H9 (cell line): Measurements from ENCODE around the gene CCDC148. TPM values are rescaled to one million over a fixed set of nuclear protein-coding genes. Genes with fewer than 3 reads are reported as not detected.

Source experiments
- DNase-seq: peaks from one replicate; pipeline ENCODE4 v3.0.0-alpha.2; 2017
- H2AFZ ChIP-seq: one replicate; pipeline ENCODE4 v1.6.1; 2013; ENCODE audit warnings: mild to moderate bottlenecking, low read length, control low read depth, moderate library complexity
- H2AK5ac ChIP-seq: 2 replicates; pipeline ENCODE4 v1.6.1; 2013; ENCODE audit warnings: low read length, control low read depth, mixed read lengths; ENCODE audit not compliant: insufficient read length
- H2BK120ac ChIP-seq: one replicate; pipeline ENCODE4 v1.6.1; 2013; ENCODE audit warnings: low read depth, mild to moderate bottlenecking, low read length, control low read depth, inconsistent platforms; ENCODE audit not compliant: poor library complexity, severe bottlenecking
- H2BK12ac ChIP-seq: 2 replicates; pipeline ENCODE4 v1.6.1; 2013; ENCODE audit warnings: low read length, control low read depth, mixed read lengths, low read depth; ENCODE audit not compliant: insufficient read length
- H2BK15ac ChIP-seq: 2 replicates; pipeline ENCODE4 v1.6.1; 2013; ENCODE audit warnings: low read depth, low read length, control low read depth
- H2BK20ac ChIP-seq: one replicate; pipeline ENCODE4 v1.6.1; 2013; ENCODE audit warnings: low read depth, mild to moderate bottlenecking, low read length, control low read depth, inconsistent platforms; ENCODE audit not compliant: poor library complexity, severe bottlenecking
- H2BK5ac ChIP-seq: 2 replicates; pipeline ENCODE4 v1.6.1; 2013; ENCODE audit warnings: low read length, control low read depth, mixed read lengths; ENCODE audit not compliant: insufficient read length
- H3K14ac ChIP-seq: 2 replicates; pipeline ENCODE4 v1.6.1; 2013; ENCODE audit warnings: low read length, control low read depth; ENCODE audit not compliant: insufficient read depth
- H3K18ac ChIP-seq: 2 replicates; pipeline ENCODE4 v1.6.1; 2013; ENCODE audit warnings: low read depth, mild to moderate bottlenecking, mixed read lengths, low read length, control low read depth; ENCODE audit not compliant: insufficient read length
- H3K23ac ChIP-seq: 2 replicates; pipeline ENCODE4 v1.6.1; 2013; ENCODE audit warnings: low read length, control low read depth, mixed read lengths, low read depth; ENCODE audit not compliant: insufficient read length
- H3K23me2 ChIP-seq: 2 replicates; pipeline ENCODE4 v1.6.1; 2013; ENCODE audit warnings: low read depth, mild to moderate bottlenecking, mixed read lengths, low read length, control low read depth; ENCODE audit not compliant: insufficient read length, poor library complexity, severe bottlenecking
- H3K27ac ChIP-seq: 2 replicates; pipeline ENCODE4 v1.5.1; 2013; ENCODE audit warnings: low read length, control low read depth, mixed read lengths, low read depth; ENCODE audit not compliant: insufficient read length
- H3K27me3 ChIP-seq: 2 replicates; pipeline ENCODE4 v1.6.1; 2013; ENCODE audit warnings: low read length, control low read depth, inconsistent platforms; ENCODE audit not compliant: insufficient read depth
- H3K4ac ChIP-seq: 2 replicates; pipeline ENCODE4 v1.6.1; 2013; ENCODE audit warnings: low read depth, mild to moderate bottlenecking, control low read depth, inconsistent platforms, low read length, moderate library complexity
- H3K4me1 ChIP-seq: 2 replicates; pipeline ENCODE4 v1.6.1; 2013; ENCODE audit warnings: low read length, control low read depth, inconsistent platforms; ENCODE audit not compliant: insufficient read depth
- H3K4me2 ChIP-seq: 2 replicates; pipeline ENCODE4 v1.6.1; 2013; ENCODE audit warnings: low read length, control low read depth, mixed read lengths; ENCODE audit not compliant: insufficient read length, insufficient read depth
- H3K56ac ChIP-seq: 2 replicates; pipeline ENCODE4 v1.6.1; 2013; ENCODE audit warnings: low read depth, mild to moderate bottlenecking, mixed read lengths, low read length, control low read depth; ENCODE audit not compliant: insufficient read length
- H3K79me1 ChIP-seq: 2 replicates; pipeline ENCODE4 v1.6.1; 2013; ENCODE audit warnings: low read depth, mild to moderate bottlenecking, moderate library complexity, low read length, control low read depth, inconsistent platforms; ENCODE audit not compliant: insufficient read depth, poor library complexity, severe bottlenecking
- H3K79me2 ChIP-seq: 2 replicates; pipeline ENCODE4 v1.6.1; 2013; ENCODE audit warnings: low read length, control low read depth, inconsistent platforms; ENCODE audit not compliant: insufficient read depth
- H3K9ac ChIP-seq: 2 replicates; pipeline ENCODE4 v1.6.1; 2013; ENCODE audit warnings: low read length, control low read depth, mixed read lengths; ENCODE audit not compliant: insufficient read length; ENCODE audit errors: extremely low read depth
- H3K9me3 ChIP-seq: one replicate; pipeline ENCODE4 v1.6.1; 2013; ENCODE audit warnings: low read depth, low read length, inconsistent platforms; ENCODE audit not compliant: control insufficient read depth
- H3T11ph ChIP-seq: one replicate; pipeline ENCODE4 v1.6.1; 2013; ENCODE audit warnings: mild to moderate bottlenecking, low read length, control low read depth, inconsistent platforms
- H4K20me1 ChIP-seq: one replicate; pipeline ENCODE4 v1.6.1; 2013; ENCODE audit not compliant: control insufficient read depth, insufficient read length, insufficient read depth
- H4K5ac ChIP-seq: 2 replicates; pipeline ENCODE4 v1.6.1; 2013; ENCODE audit warnings: low read depth, mild to moderate bottlenecking, mixed read lengths, low read length, control low read depth; ENCODE audit not compliant: insufficient read length
- H4K8ac ChIP-seq: replicated peaks from 2 replicates; pipeline ENCODE4 v1.6.1; 2013; ENCODE audit warnings: low read length, control low read depth, mixed read lengths, low read depth; ENCODE audit not compliant: insufficient read length
- H4K91ac ChIP-seq: 2 replicates; pipeline ENCODE4 v1.6.1; 2013; ENCODE audit warnings: low read depth, mild to moderate bottlenecking, moderate library complexity, mixed read lengths, low read length, control low read depth; ENCODE audit not compliant: insufficient read length
- H3K27ac Mint-ChIP-seq, 3 experiments: 2 replicates in 2 of 3; 3 replicates in 1 of 3; pipeline ENCODE4 v1.8.0; 2020 to 2021; ENCODE audit warnings: mixed read lengths in 3 of 3, mild to moderate bottlenecking in 1 of 3, moderate library complexity in 1 of 3
- H3K27me3 Mint-ChIP-seq: 2 replicates; pipeline ENCODE4 v1.8.0; 2021; ENCODE audit warnings: low read depth, mild to moderate bottlenecking, moderate library complexity, mixed read lengths
- H3K36me3 Mint-ChIP-seq, 3 experiments: 2 replicates in 2 of 3; 3 replicates in 1 of 3; pipeline ENCODE4 v1.8.0; 2020 to 2021; ENCODE audit warnings: low read depth in 3 of 3, mixed read lengths in 3 of 3; ENCODE audit not compliant: insufficient read depth in 1 of 3
- H3K4me1 Mint-ChIP-seq, 2 experiments: 2 replicates each; pipeline ENCODE4 v1.8.0; 2020; ENCODE audit warnings: mixed read lengths in 2 of 2
- H3K4me3 Mint-ChIP-seq, 2 experiments: 2 replicates in 1 of 2; 3 replicates in 1 of 2; pipeline ENCODE4 v1.8.0; 2020 to 2021; ENCODE audit warnings: mild to moderate bottlenecking in 2 of 2, mixed read lengths in 2 of 2, moderate library complexity in 1 of 2
- H3K9me3 Mint-ChIP-seq, 2 experiments: 2 replicates in 1 of 2; 3 replicates in 1 of 2; pipeline ENCODE4 v1.8.0; 2020; ENCODE audit warnings: mild to moderate bottlenecking in 2 of 2, mixed read lengths in 2 of 2, moderate library complexity in 1 of 2
- WGBS: extraction: QIAGEN DNeasy Blood & Tissue Kit; methylation state at CpG from one replicate; pipeline ENCODE4 v1.1.7; 2013; ENCODE audit warnings: missing lambda C conversion rate, low lambda C conversion rate, mixed read lengths; ENCODE audit not compliant: insufficient read length; ENCODE audit errors: extremely low coverage; 5-methylcytosine and 5-hydroxymethylcytosine counted together
- total RNA-seq: library from RNA; stranded (reverse); gene quantifications from 2 replicates; pipeline ENCODE4 v1.2.1, GENCODE V29; 2021
- TF ChIP-seq, protein P1 (sequence below): fragments of 200-600 bp; sonication (generic); conservative IDR thresholded peaks from 3 replicates; pipeline ENCODE4 v1.8.0; 2021; ENCODE audit warnings: antibody characterized with exemption, mild to moderate bottlenecking

The CCDC148 gene
- total RNA-seq, 1 experiment from 2014 or later = 1.5 TPM

- no peak overlapping the region for H3K14ac ChIP-seq
- no peak overlapping the region for H3K9ac ChIP-seq
- Mint-ChIP-seq H3K4me1 (no peaks in the 10 kb centered on the region), H3K27me3 (no peaks in the 10 kb centered on the region; the same call in 1 of the 2 replicates), H3K4me3 (no peak overlapping the region), H3K9me3 (peaks cover 3% of the 10 kb centered on the region in 2 experiments; a peak in 3 of 5 replicates), H3K27ac (no peak overlapping the region), H3K36me3 (no peaks in the 10 kb centered on the region; a peak in 1 of 7 replicates)
- H2BK15ac ChIP-seq = no peak overlapping the region
- H2BK120ac ChIP-seq = no peak overlapping the region
- no peaks in the 10 kb centered on the region for H3K79me2 ChIP-seq
- H4K8ac ChIP-seq = no peak overlapping the region
- no peak overlapping the region for H3K4me2 ChIP-seq
- no peak overlapping the region for H2BK5ac ChIP-seq
- H2AFZ ChIP-seq = no peak overlapping the region
- no peak overlapping the region for H3T11ph ChIP-seq
- no peak for DNase-seq
- 100% methylated on average over 1 of the region's 5 CpGs for WGBS
- H2BK20ac ChIP-seq = no peak overlapping the region
- no peak overlapping the region for H2BK12ac ChIP-seq
- no peak overlapping the region for H3K56ac ChIP-seq
- H4K5ac ChIP-seq = no peak overlapping the region
- TF ChIP-seq, protein P1, sequence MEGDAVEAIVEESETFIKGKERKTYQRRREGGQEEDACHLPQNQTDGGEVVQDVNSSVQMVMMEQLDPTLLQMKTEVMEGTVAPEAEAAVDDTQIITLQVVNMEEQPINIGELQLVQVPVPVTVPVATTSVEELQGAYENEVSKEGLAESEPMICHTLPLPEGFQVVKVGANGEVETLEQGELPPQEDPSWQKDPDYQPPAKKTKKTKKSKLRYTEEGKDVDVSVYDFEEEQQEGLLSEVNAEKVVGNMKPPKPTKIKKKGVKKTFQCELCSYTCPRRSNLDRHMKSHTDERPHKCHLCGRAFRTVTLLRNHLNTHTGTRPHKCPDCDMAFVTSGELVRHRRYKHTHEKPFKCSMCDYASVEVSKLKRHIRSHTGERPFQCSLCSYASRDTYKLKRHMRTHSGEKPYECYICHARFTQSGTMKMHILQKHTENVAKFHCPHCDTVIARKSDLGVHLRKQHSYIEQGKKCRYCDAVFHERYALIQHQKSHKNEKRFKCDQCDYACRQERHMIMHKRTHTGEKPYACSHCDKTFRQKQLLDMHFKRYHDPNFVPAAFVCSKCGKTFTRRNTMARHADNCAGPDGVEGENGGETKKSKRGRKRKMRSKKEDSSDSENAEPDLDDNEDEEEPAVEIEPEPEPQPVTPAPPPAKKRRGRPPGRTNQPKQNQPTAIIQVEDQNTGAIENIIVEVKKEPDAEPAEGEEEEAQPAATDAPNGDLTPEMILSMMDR = no peak
- no peaks in the 10 kb centered on the region for H3K4me1 ChIP-seq
- H3K23me2 ChIP-seq = no peaks in the 10 kb centered on the region
- no peaks in the 10 kb centered on the region for H3K27me3 ChIP-seq
- no peak overlapping the region for H2AK5ac ChIP-seq
- no peak overlapping the region for H4K91ac ChIP-seq
- no peak overlapping the region for H3K18ac ChIP-seq
- no peaks in the 10 kb centered on the region for H3K9me3 ChIP-seq
- H3K79me1 ChIP-seq = no peaks in the 10 kb centered on the region
- H4K20me1 ChIP-seq = no peaks in the 10 kb centered on the region
- no peak overlapping the region for H3K27ac ChIP-seq
- H3K23ac ChIP-seq = no peak overlapping the region
- H3K4ac ChIP-seq = no peak overlapping the region
Observed at GRCh38 chr2:158325031-158325781, 131.3 kb downstream of the CCDC148 start.
